H1 (cell line): ENCODE results near the gene RANBP9.

Experiments
- ASH2L ChIP-seq: fragments of 200-600, 300-600 bp; sonication (generic); IDR thresholded peaks from one replicate; pipeline ENCODE4 v1.7.1; 2017; ENCODE audit warnings: low read length
- BCL11A ChIP-seq, 2 experiments: IDR thresholded peaks; one replicate each; pipeline ENCODE4 v1.6.1; 2011; ENCODE audit warnings: low read depth in 2 of 2, low read length in 2 of 2, mild to moderate bottlenecking in 2 of 2
- EZH2 ChIP-seq: fragments of 200-600 bp; sonication (generic); IDR thresholded peaks from 2 replicates; pipeline ENCODE4 v1.7.1; 2012; ENCODE audit warnings: low read depth, mild to moderate bottlenecking, moderate library complexity, low read length, inconsistent platforms; ENCODE audit not compliant: severe bottlenecking
- GABPA ChIP-seq: IDR thresholded peaks from 2 replicates; pipeline ENCODE4 v1.6.1; 2011; ENCODE audit warnings: mild to moderate bottlenecking, low read length, moderate library complexity, borderline replicate concordance; ENCODE audit not compliant: insufficient read depth
- POLR2A ChIP-seq, 2 experiments: IDR thresholded peaks; 1 replicate in 1 of 2; 2 replicates in 1 of 2; pipeline ENCODE4 v1.6.1; 2011; ENCODE audit warnings: low read depth in 2 of 2, low read length in 2 of 2, mild to moderate bottlenecking in 2 of 2; ENCODE audit errors: control extremely low read depth in 1 of 2
- POLR2AphosphoS5 ChIP-seq: IDR thresholded peaks from 2 replicates; pipeline ENCODE4 v1.6.1; 2011; ENCODE audit warnings: low read depth, low read length
- TCF12 ChIP-seq: IDR thresholded peaks from 2 replicates; pipeline ENCODE4 v1.6.1; 2011; ENCODE audit warnings: low read depth, mild to moderate bottlenecking, low read length
- TF ChIP-seq, protein P1 (sequence below), 3 experiments: IDR thresholded peaks; 1 replicate in 2 of 3; 2 replicates in 1 of 3; pipeline versions ENCODE4 v1.5.1 to v1.6.1; 2011; ENCODE audit warnings: low read length in 3 of 3, mild to moderate bottlenecking in 3 of 3, inconsistent platforms in 2 of 3, low read depth in 1 of 3, moderate library complexity in 1 of 3; ENCODE audit not compliant: insufficient read depth in 1 of 3; ENCODE audit errors: control extremely low read depth in 1 of 3
- TF ChIP-seq, protein P2 (sequence below): IDR thresholded peaks from 2 replicates; pipeline ENCODE4 v1.6.1; 2012; ENCODE audit warnings: inconsistent platforms
- TF ChIP-seq, protein P3 (sequence below): IDR thresholded peaks from 2 replicates; pipeline ENCODE4 v1.6.1; 2012; ENCODE audit warnings: inconsistent platforms

DNA sequence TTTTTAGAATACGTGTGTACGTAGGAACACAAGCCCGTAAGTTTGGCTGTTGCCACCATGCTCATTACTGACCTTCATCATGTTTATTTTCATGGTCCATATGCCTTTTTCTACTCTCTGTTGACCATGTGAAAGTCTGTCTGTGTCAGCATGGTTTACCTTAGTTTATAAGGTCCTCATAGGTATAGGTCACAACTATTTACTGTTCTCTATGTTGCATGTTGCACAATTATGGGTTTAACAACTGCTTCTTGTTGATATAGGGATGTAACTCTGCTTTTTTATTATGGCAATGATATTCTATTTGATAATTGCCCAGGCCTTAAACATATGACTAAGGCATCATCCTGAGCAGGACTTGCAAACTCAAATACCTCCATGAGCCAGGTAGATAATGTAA is 13.4 kb upstream of the RANBP9 start:
- no peak for TF ChIP-seq POLR2A (IDR thresholded peaks at IDR 0.05; ENCODE audit: control extremely low read depth in 1 of 2, low read depth in 2 of 2, low read length in 2 of 2)
- no peak for TF ChIP-seq POLR2AphosphoS5
- no peak for TF ChIP-seq TCF12
- TF ChIP-seq, protein P1, sequence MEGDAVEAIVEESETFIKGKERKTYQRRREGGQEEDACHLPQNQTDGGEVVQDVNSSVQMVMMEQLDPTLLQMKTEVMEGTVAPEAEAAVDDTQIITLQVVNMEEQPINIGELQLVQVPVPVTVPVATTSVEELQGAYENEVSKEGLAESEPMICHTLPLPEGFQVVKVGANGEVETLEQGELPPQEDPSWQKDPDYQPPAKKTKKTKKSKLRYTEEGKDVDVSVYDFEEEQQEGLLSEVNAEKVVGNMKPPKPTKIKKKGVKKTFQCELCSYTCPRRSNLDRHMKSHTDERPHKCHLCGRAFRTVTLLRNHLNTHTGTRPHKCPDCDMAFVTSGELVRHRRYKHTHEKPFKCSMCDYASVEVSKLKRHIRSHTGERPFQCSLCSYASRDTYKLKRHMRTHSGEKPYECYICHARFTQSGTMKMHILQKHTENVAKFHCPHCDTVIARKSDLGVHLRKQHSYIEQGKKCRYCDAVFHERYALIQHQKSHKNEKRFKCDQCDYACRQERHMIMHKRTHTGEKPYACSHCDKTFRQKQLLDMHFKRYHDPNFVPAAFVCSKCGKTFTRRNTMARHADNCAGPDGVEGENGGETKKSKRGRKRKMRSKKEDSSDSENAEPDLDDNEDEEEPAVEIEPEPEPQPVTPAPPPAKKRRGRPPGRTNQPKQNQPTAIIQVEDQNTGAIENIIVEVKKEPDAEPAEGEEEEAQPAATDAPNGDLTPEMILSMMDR (IDR thresholded peaks at IDR 0.05; ENCODE audit: control extremely low read depth in 1 of 3, insufficient read depth in 1 of 3, low read depth in 1 of 3, low read length in 3 of 3), result no peak
- TF ChIP-seq EZH2, result no peak
- TF ChIP-seq ASH2L, result no peak
- no peak for TF ChIP-seq GABPA
- TF ChIP-seq BCL11A (IDR thresholded peaks at IDR 0.05; ENCODE audit: low read depth in 2 of 2, low read length in 2 of 2), result no peak
- TF ChIP-seq, protein P2, sequence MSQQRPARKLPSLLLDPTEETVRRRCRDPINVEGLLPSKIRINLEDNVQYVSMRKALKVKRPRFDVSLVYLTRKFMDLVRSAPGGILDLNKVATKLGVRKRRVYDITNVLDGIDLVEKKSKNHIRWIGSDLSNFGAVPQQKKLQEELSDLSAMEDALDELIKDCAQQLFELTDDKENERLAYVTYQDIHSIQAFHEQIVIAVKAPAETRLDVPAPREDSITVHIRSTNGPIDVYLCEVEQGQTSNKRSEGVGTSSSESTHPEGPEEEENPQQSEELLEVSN, result no peak
- TF ChIP-seq, protein P3, sequence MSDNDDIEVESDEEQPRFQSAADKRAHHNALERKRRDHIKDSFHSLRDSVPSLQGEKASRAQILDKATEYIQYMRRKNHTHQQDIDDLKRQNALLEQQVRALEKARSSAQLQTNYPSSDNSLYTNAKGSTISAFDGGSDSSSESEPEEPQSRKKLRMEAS, result no peak
